Measurements from ENCODE around the gene BUB1B.

DNA sequence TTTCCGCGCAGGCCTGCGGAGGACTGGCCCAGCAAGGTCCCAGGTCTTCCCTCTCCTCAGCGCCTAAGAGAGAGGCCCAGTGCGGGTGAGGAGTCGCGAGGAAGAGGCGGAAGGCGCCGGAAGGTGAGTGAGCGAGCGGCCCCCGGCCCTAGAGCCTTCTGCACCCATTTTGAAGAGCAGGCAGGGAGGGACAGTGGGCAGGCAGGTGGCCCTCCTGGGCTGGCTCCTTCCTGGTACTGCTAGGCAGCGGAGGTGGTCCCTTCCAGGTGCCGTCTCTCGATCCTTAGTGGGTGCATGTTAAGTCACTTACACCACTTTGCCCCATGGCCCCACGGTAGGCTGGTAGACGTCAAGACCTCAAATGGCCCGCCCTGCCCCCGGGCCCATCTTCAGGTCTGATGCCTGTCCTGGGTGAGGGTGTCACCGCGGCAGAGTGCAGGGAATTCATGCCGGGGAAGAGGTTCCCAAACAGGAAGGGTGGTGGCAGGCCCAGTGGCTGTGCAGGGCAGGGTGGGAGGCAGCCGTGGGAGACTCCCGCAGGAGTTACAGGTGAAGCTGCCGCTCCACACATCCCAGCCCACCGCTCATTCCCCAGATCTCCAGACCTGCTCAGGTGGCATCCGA is 92.4 kb downstream of the BUB1B start:
- TF ChIP-seq CTCF (IDR thresholded peaks at IDR 0.05; ENCODE audit: insufficient read depth, low read length, poor library complexity, severe bottlenecking) (no peak), EZH2phosphoT487 (conservative IDR thresholded peaks at IDR 0.05; ENCODE audit: low read length) (no peak)
